GM21737 (cell line): ENCODE measurements around the gene PPAT.
"Not testable (repeated sequence)": the region's sequence is repeated elsewhere in the genome, so short reads cannot be mapped to it uniquely, and the experiment has no call there.

Source experiments
- ATAC-seq: cut with Tn5 transposase; IDR thresholded peaks from one replicate; pipeline ENCODE4 v1.9.1; 2021; ENCODE audit warnings: mild to moderate bottlenecking, moderate library complexity; ENCODE audit not compliant: unreplicated experiment

Gene PPAT

DNA sequence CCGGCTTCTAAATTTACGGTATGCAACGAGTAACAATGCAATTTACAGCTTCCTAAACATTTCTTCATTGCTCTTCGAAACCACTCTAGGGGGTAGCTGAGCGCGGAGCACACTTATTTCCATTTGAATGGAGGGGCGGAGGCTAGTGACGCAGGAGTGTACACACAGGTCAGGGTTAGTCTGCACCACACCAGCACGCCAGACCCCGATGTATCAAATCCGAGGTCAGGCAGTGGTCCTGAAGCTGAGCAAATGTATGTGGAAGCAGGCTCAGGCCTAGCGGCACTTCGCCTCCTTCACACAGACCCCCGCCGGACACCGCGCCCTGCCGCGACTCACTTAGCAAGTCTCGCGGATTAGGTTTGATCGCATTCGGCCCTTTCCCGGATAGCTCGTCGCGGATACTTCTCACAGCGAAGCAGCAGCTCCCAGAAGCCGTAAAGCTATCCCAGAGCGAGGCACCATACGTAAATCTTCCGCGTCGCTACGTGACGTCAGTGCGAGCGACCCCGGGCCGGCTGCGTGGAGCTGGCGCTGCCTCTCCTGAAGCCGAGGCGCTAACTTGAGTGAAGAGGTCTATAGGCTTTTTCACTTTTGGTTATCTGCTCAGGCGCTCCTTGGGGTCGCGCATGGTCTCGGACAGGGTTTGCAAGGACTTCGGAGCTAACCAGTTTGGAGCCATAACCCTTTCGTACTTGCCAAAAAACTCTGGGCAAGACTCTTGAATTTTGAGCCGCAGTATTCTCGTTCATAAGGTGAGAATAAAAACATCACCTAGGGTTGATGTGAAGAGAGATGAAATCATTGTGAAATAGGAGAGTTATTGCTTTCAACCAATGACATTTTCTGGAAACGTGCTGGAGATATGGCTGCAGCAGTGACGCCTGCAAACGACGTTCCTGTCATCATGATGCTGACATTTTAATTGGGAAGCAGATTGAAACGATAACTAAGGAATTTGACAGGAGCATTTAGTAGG lies 48.1 kb downstream of the PPAT start, which contains the start of gene AASDH:
TSS of gene AASDH (minus strand) at position 469 of the 979 bp plus-strand sequence. CDS start 3,192 bp downstream, outside the sequence.
- peak; percentile 87 for ATAC-seq

DNA sequence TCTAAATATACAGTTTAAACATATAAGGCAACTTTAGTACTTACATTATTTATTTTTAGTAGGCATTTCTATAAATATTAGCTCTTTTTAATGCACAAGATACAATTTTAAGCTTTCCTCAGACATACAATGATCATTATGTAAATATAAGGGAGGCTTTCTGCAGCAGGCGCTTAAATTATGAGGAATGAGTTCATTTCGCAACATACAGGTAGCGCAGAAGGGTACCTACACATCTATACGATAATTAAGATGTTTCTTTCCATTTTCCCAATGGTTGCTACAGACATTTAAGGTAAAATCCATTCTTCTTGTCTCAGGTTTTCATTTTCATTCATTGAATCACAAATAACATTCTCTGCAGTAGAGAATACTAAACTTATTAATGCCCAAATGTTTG lies 49.3 kb downstream of the PPAT start:
- ATAC-seq, result no peak

DNA sequence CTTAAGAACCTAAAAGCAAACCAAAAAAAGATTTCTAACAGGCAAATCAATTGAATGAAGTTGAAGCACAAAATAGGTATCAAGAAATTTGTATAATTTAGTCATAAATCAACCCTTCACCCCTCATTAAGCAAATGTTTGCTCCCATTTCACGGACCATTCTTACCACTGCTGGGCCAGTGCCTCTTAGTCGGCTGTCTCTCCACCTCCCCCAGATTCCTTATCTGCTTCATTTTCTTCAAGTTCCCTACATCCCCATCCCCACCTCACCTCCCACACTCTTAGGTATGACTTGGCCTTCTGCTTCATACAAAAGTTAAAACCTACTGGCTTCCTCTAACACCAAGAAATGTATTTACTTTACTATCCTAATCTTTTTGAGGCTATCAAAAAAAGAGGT lies 60.0 kb downstream of the PPAT start:
- ATAC-seq, result no peak

- ATAC-seq, result no peak
These were observed 60.5 kb downstream of the PPAT start for GRCh38 chr4:56374956-56375355.

- no peak for ATAC-seq
These were observed 62.6 kb downstream of the PPAT start for GRCh38 chr4:56372774-56373173.

- ATAC-seq, result no peak
These were observed 63.8 kb downstream of the PPAT start for GRCh38 chr4:56371426-56372220.

DNA sequence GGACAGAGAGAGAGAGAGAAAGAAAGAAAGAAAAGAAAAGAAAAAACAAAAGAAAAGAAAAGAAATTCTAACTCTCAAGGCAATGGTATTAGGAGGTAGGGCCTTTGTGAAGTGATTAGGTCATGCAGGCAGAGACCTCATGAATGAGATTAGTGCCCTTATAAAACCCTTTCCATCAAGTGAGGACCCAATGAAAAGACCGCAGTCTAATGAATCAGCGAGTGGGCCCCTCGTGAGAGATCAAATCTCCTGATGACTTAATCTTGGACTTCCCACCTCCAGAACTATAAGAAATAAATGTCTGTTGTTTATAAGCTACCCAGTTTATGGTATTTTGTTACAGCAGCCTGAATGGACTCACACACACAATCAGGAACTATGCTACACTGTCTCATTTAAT lies 65.0 kb downstream of the PPAT start:
- ATAC-seq, result no peak

DNA sequence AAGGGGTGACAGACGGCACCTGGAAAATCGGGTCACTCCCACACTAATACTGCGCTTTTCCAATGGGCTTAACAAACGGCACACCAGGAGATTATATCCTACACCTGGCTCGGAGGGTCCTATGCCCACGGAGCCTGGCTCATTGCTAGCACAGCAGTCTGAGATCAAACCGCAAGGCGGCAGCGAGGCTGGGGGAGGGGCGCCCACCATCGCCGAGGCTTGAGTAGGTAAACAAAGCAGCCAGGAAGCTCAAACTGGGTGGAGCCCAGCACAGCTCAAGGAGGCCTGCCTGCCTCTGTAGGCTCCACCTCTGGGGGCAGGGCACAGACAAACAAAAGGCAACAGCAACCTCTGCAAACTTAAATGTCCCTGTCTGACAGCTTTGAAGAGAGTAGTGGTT lies 72.4 kb downstream of the PPAT start:
- not testable (repeated sequence) for ATAC-seq

DNA sequence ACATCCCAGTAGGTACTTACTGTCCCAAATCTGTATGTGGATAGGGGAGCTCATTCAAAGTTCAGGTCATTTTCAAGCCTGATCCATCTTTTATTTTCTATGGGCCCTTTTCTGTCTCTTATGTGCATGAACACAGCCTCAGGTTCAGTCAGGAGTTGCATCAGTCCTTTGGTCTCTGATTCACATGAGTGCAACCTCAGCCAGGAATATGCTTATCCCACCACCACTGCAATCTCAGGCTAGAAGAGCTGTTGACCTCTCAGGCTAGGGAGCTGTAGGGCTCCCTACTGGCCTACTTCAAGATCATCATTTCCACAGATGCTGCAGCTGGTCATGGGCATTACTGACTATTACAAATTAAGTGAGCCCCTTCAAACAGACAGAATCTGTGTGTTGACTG lies 75.3 kb downstream of the PPAT start:
- no peak for ATAC-seq

GRCh38 chr4:56356650-56357049 lies 78.8 kb downstream of the PPAT start:
- ATAC-seq, result no peak

- no peak for ATAC-seq
These were observed 86.8 kb downstream of the PPAT start for GRCh38 chr4:56348576-56348975.

DNA sequence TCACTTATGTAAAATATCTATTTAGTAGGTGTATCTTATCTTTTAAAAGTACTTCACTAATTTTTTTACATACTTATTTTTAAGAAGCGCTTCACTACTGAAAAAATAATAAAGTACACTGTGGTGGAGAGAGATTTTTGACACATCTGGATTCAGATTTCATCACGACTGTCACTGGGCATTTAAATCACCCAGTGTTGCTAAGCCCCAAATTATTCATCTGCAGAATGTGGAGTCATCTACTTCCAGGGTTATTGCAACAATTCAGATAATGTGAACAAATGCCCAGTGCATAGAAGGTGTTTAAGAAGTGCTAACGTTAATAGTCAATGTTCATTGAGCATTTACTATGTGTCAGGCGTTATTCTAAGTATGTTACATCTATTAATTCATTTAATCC lies 90.0 kb downstream of the PPAT start:
- no peak for ATAC-seq
